HepG2 (cell line): ENCODE results near the gene KLHL21. TPM values are rescaled to one million over a fixed set of nuclear protein-coding genes. Genes with fewer than 3 reads are reported as not detected.

Source experiments
- ATAC-seq: fragments of 200-7000 bp; cut with Tn5 transposase; 3 replicates; pipeline ENCODE4 v1.9.1; 2020; ENCODE audit warnings: mild to moderate bottlenecking, moderate library complexity
- BruUV-seq: library from RNA; stranded (reverse); fragments of 400-500 nt; replicated peaks from 2 replicates; lab custom pipeline; 2021; lab: Mats Ljungman, UMichigan
- CTCF ChIA-PET: fragments of 300-600 bp; formaldehyde crosslinking; extraction: SDS; loops from one replicate; lab custom pipeline; 2021; ENCODE audit warnings: low total read pairs, inconsistent platforms, low intra/inter-chr PET ratio; lab: Yijun Ruan, JAX
- POLR2A ChIA-PET: fragments of 350-600 bp; sonication (Branson Sonifier 250); formaldehyde crosslinking; loops from one replicate; lab custom pipeline; 2020; ENCODE audit warnings: antibody characterized with exemption, inconsistent platforms; lab: Yijun Ruan, JAX
- DNase-seq: peaks from one replicate; pipeline ENCODE4 v3.0.0-alpha.2; 2015; ENCODE audit warnings: low spot score
- FAIRE-seq: peaks from 3 replicates; lab custom pipeline; 2011; peaks lifted over from hg19 to GRCh38; lab: Jason Lieb, UNC
- H2AFZ ChIP-seq: one replicate; pipeline ENCODE4 v1.6.1; 2011; ENCODE audit warnings: low read length, inconsistent platforms
- H3K27ac ChIP-seq: fragments of 300-600 bp; 3 replicates; pipeline ENCODE4 v1.8.0; 2011; ENCODE audit warnings: mixed run types, mild to moderate bottlenecking, mixed read lengths, low read length, inconsistent platforms; ENCODE audit not compliant: insufficient read depth; ENCODE audit errors: extremely low read length
- H3K27me3 ChIP-seq, 2 experiments: fragments of 200-600 bp in 1 of 2; 2 replicates in 1 of 2; 3 replicates in 1 of 2; pipeline versions ENCODE4 v1.6.0 to v1.8.0; 2011; ENCODE audit warnings: low read length in 2 of 2, mild to moderate bottlenecking in 2 of 2, moderate library complexity in 2 of 2, inconsistent platforms in 1 of 2; ENCODE audit not compliant: insufficient read depth in 2 of 2, control insufficient read depth in 1 of 2
- H3K36me3 ChIP-seq, 2 experiments: fragments of 200-600 bp in 1 of 2; replicated peaks in 1 of 2; 2 replicates in 1 of 2; 3 replicates in 1 of 2; pipeline versions ENCODE4 v1.5.1 to v1.8.0; 2011; ENCODE audit warnings: low read length in 2 of 2, inconsistent platforms in 1 of 2; ENCODE audit not compliant: insufficient read depth in 2 of 2, control insufficient read depth in 1 of 2
- H3K4me1 ChIP-seq: 2 replicates; pipeline ENCODE4 v1.5.1; 2012; ENCODE audit warnings: low read length, inconsistent platforms; ENCODE audit not compliant: insufficient read depth
- H3K4me2 ChIP-seq: 2 replicates; pipeline ENCODE4 v1.6.0; 2011; ENCODE audit warnings: low read depth, low read length, inconsistent platforms
- H3K4me3 ChIP-seq, 3 experiments: fragments of 200-600 bp in 1 of 3; sonication (generic), shearing (Covaris generic) in 1 of 3; replicated peaks in 1 of 3; 2 replicates each; pipeline ENCODE4 v1.5.1; 2011 to 2016; ENCODE audit warnings: low read length in 3 of 3, inconsistent platforms in 2 of 3, low read depth in 2 of 3, mild to moderate bottlenecking in 2 of 3, control low read depth in 1 of 3, mixed read lengths in 1 of 3; ENCODE audit not compliant: insufficient read depth in 1 of 3
- H3K79me2 ChIP-seq: one replicate; pipeline ENCODE4 v1.6.1; 2011; ENCODE audit warnings: low read length, inconsistent platforms; ENCODE audit not compliant: insufficient read depth
- H3K9ac ChIP-seq: 2 replicates; pipeline ENCODE4 v1.6.0; 2011; ENCODE audit warnings: mild to moderate bottlenecking, low read depth, low read length, inconsistent platforms; ENCODE audit not compliant: insufficient read depth
- H3K9me3 ChIP-seq: 2 replicates; pipeline ENCODE4 v1.5.1; 2012; ENCODE audit warnings: mild to moderate bottlenecking, low read length
- H4K20me1 ChIP-seq: 2 replicates; pipeline ENCODE4 v1.6.0; 2011; ENCODE audit warnings: inconsistent platforms, mild to moderate bottlenecking, low read length, moderate library complexity; ENCODE audit not compliant: insufficient read depth
- AGO1 ChIP-seq: fragments of 200-400 bp; formaldehyde crosslinking; IDR thresholded peaks from 2 replicates; pipeline ENCODE4 v1.6.1; 2017; ENCODE audit warnings: mild to moderate bottlenecking, low read depth, low read length, moderate library complexity; ENCODE audit not compliant: poor library complexity, severe bottlenecking
- HHEX ChIP-seq: IDR thresholded peaks from 2 replicates; pipeline ENCODE4 v1.6.1; 2016; ENCODE audit warnings: control low read depth
- JDP2 ChIP-seq: sonication (generic); formaldehyde crosslinking; IDR thresholded peaks from 2 replicates; pipeline ENCODE4 v1.8.1; 2022; ENCODE audit warnings: missing genetic modification reagents, borderline replicate concordance
- RBM22 ChIP-seq: fragments of 200-400 bp; formaldehyde crosslinking; optimal IDR thresholded peaks from 2 replicates; pipeline ENCODE3; 2017; ENCODE audit warnings: mild to moderate bottlenecking, low read length, moderate library complexity
- ZHX2 ChIP-seq, 2 experiments: sonication (generic) in 1 of 2; formaldehyde crosslinking in 1 of 2; IDR thresholded peaks; 2 replicates each; pipeline versions ENCODE4 v1.6.1 to v1.9.0; 2014 to 2022; ENCODE audit warnings: antibody characterized with exemption in 1 of 2, borderline replicate concordance in 1 of 2, inconsistent platforms in 1 of 2, low read depth in 1 of 2, missing genetic modification reagents in 1 of 2
- ZNF34 ChIP-seq: sonication (generic); formaldehyde crosslinking; IDR thresholded peaks from 2 replicates; pipeline ENCODE4 v1.4.0; 2020; ENCODE audit warnings: mild to moderate bottlenecking, missing genetic modification reagents, borderline replicate concordance
- WGBS: methylation state at CpG from one replicate; pipeline ENCODE4 v1.1.6; 2017; ENCODE audit warnings: low lambda C conversion rate; 5-methylcytosine and 5-hydroxymethylcytosine counted together
- in situ Hi-C: cut with HindIII; loops from 2 replicates; pipeline ENCODE4 v1.10.0; 2017; ENCODE audit warnings: low pct_unique_long_range_greater_than_20kb; ENCODE audit not compliant: extremely low pct_ligation_motif_present
- intact Hi-C: fragments of 100-400 bp; cut with micrococcal nuclease; formaldehyde crosslinking; loops from one replicate; pipeline ENCODE4 v1.10.0; 2022; ENCODE audit not compliant: unreplicated experiment
- polyA plus RNA-seq, 8 experiments: library from polyadenylated mRNA; depleted of rRNA in 3 of 8; stranded (reverse) in 7 of 8; unstranded in 1 of 8; fragments of >200 nt; fragmentation: Illumina TruSeq in 4 of 8; extraction: Trizol in 4 of 8; gene quantifications; 2 replicates each; pipeline versions ENCODE4 v1.2.1 to v1.2.3, GENCODE V29; 2011 to 2016; ENCODE audit warnings: low read depth in 4 of 8, missing spikeins in 1 of 8, mixed read lengths in 1 of 8; ENCODE audit not compliant: insufficient read depth in 1 of 8
- total RNA-seq, 5 experiments: library from RNA; depleted of rRNA; stranded (reverse); fragments of >200 nt; fragmentation: Illumina TruSeq; extraction: Trizol; gene quantifications; 2 replicates each; pipeline ENCODE4 v1.2.3, GENCODE V29; 2016; ENCODE audit warnings: low read depth in 1 of 5

The KLHL21 gene
- total and polyA plus RNA-seq, 2 of the 13 experiments (the other 11 are each of a cell fraction or from before 2014, with no cell fraction given) = 14.8 to 25.0 TPM

GRCh38 chr1:6592441-6592840, 10.2 kb downstream of the KLHL21 start:
- no peak overlapping the region for H3K4me3 ChIP-seq
- H4K20me1 ChIP-seq = peaks cover 36% of the 10 kb centered on the region
- no peak for TF ChIP-seq JDP2 (CRISPR knock-in tag)
- TF ChIP-seq ZNF34 (CRISPR knock-in tag) = no peak
- TF ChIP-seq RBM22 = peak; percentile 41
- TF ChIP-seq ZHX2 (IDR thresholded peaks at IDR 0.05; ENCODE audit: low read depth) = no peak
- TF ChIP-seq ZHX2 (CRISPR knock-in tag; IDR thresholded peaks at IDR 0.05; ENCODE audit: borderline replicate concordance) = no peak
- peak; percentile 12 for TF ChIP-seq AGO1
- TF ChIP-seq HHEX (CRISPR knock-in tag) = no peak
- TF ChIP-seq, all 625 proteins: peak for 2
- DNase-seq = no peak
- ATAC-seq = no peak
- Histone ChIP-seq H3K27me3 (no peaks in the 10 kb centered on the region), H3K36me3 (peaks cover 41 to 83% of the 10 kb centered on the region in 2 experiments), H2AFZ (no peak overlapping the region), H3K27ac (no peak overlapping the region), H3K9ac (no peak overlapping the region), H3K4me2 (no peak overlapping the region), H3K79me2 (peaks cover 16% of the 10 kb centered on the region), H3K9me3 (no peaks in the 10 kb centered on the region), H3K4me1 (peaks cover 10% of the 10 kb centered on the region)
- no peak for FAIRE-seq
- intact Hi-C loops (no loop called here), in situ Hi-C loops (no loop called here)
- POLR2A ChIA-PET = interaction anchor here (1.4 kb wide), 1 partner anchor 9 kb away, joined by 5 read pairs; no protein-coding TSS in a partner anchor
- 92% methylated on average over 4 of the region's 5 CpGs for WGBS
- no TSS peak for BruUV-seq
- CTCF ChIA-PET = no interaction called here
